Natural killer cell (primary cell): Measurements from ENCODE around the gene NKX6-2. TPM values are rescaled to one million over a fixed set of nuclear protein-coding genes. Genes with fewer than 3 reads are reported as not detected.

Experiments used
- ATAC-seq, 3 donors: fragments of 150-1000 bp in 2 of 3; fragments of 200-7000 bp in 1 of 3; cut with Tn5 transposase; 1 replicate in 1 of 3; 2 replicates in 2 of 3; pipeline ENCODE4 v1.10.0; 2021; ENCODE audit warnings: mild to moderate bottlenecking in 2 of 3, moderate library complexity in 2 of 3
- DNase-seq, 2 donors: peaks; one replicate each; pipeline versions ENCODE4 v3.0.0 to v3.0.0-alpha.2; 2013 to 2021; ENCODE audit warnings: mixed read lengths in 1 of 2
- H3K27ac ChIP-seq: one replicate; pipeline ENCODE4 v1.5.1; 2013; ENCODE audit warnings: mild to moderate bottlenecking, low read length
- H3K27me3 ChIP-seq: one replicate; pipeline ENCODE4 v1.6.1; 2013; ENCODE audit warnings: low read length; ENCODE audit not compliant: control insufficient read depth, insufficient read depth
- H3K36me3 ChIP-seq: one replicate; pipeline ENCODE4 v1.6.1; 2013; ENCODE audit warnings: low read length; ENCODE audit not compliant: control insufficient read depth, insufficient read depth
- H3K4me1 ChIP-seq: one replicate; pipeline ENCODE4 v1.6.1; 2013; ENCODE audit warnings: low read length; ENCODE audit not compliant: control insufficient read depth, insufficient read depth
- H3K4me3 ChIP-seq: one replicate; pipeline ENCODE4 v1.5.1; 2013; ENCODE audit warnings: low read length
- H3K9me3 ChIP-seq: one replicate; pipeline ENCODE4 v1.6.1; 2013; ENCODE audit warnings: low read length; ENCODE audit not compliant: control insufficient read depth, insufficient read depth
- H3K27ac Mint-ChIP-seq, 2 donors: one replicate each; pipeline ENCODE4 v1.8.0; 2022; ENCODE audit warnings: mild to moderate bottlenecking in 2 of 2, mixed read lengths in 2 of 2, moderate library complexity in 1 of 2
- H3K27me3 Mint-ChIP-seq, 2 donors: one replicate each; pipeline ENCODE4 v1.8.0; 2022; ENCODE audit warnings: low read depth in 2 of 2, mixed read lengths in 2 of 2
- H3K36me3 Mint-ChIP-seq: one replicate; pipeline ENCODE4 v1.8.0; 2022; ENCODE audit warnings: mixed read lengths
- H3K4me1 Mint-ChIP-seq, 2 donors: one replicate each; pipeline ENCODE4 v1.8.0; 2022; ENCODE audit warnings: mixed read lengths in 2 of 2
- H3K4me3 Mint-ChIP-seq: one replicate; pipeline ENCODE4 v1.8.0; 2022; ENCODE audit warnings: mild to moderate bottlenecking, moderate library complexity, mixed read lengths
- H3K9me3 Mint-ChIP-seq, 2 donors: one replicate each; pipeline ENCODE4 v1.8.0; 2022; ENCODE audit warnings: mixed read lengths in 2 of 2
- WGBS: methylation state at CpG from one replicate; pipeline ENCODE4 v1.1.7; 2013; ENCODE audit warnings: missing lambda C conversion rate; ENCODE audit not compliant: insufficient coverage; 5-methylcytosine and 5-hydroxymethylcytosine counted together
- intact Hi-C: fragments of 100-400 bp; cut with micrococcal nuclease; formaldehyde crosslinking; loops from one replicate; pipeline ENCODE4 v1.14.2; 2022
- total RNA-seq, 4 donors: library from RNA; stranded (reverse); fragments of 120-200 nt in 1 of 4; gene quantifications; one replicate each; pipeline versions ENCODE4 v1.2.3 to v1.2.4, GENCODE V29; 2013 to 2022
- TF ChIP-seq, protein P1 (sequence below): fragments of 200-600 bp; IDR thresholded peaks from one replicate; pipeline ENCODE4 v1.8.0; 2022; ENCODE audit warnings: antibody characterized with exemption

The NKX6-2 gene
- total RNA-seq, 3 donors from 2014 or later (not counting 1 experiment from before 2014, with no cell fraction given): not detected

DNA sequence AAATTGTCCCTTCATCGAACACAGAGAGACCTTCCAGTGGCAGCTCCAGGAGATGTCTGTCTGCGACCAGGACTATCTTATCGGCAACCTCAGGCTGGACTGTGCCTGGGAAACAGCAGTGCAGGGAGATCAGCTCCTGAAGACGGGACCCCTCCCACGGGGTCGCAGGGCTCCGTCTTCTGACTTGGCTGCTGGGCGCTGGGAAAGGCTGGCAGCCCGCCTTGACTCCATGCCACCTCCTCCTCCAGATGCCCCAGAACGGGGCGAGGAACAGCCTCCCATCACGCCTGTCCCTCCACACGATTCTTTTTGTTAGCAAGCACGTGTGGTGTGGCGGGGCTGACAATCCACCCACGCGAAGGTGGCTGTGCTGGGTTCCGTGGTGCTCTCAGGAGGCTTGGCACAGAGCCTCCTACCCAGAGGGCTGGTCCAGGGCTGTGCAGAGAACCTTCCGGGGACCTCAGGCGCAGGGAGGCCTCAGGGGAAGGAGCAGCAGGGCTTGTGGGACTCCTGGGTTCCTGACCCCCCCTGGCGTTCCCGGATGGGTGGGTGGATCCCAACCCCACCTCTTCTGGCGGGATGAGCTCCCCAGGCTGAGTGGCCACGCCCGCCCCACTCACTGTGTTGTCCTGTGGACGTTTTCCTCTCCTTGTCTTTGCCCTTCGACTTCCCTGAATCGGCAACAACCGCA lies 47.6 kb upstream of the NKX6-2 start:
- no peaks in the 10 kb centered on the region for H3K9me3 Mint-ChIP-seq
- Histone ChIP-seq H3K36me3 (no peaks in the 10 kb centered on the region), H3K27me3 (no peaks in the 10 kb centered on the region), H3K4me1 (peaks cover 6% of the 10 kb centered on the region), H3K9me3 (no peaks in the 10 kb centered on the region), H3K27ac (no peak overlapping the region), H3K4me3 (no peak overlapping the region)
- TF ChIP-seq, protein P1, sequence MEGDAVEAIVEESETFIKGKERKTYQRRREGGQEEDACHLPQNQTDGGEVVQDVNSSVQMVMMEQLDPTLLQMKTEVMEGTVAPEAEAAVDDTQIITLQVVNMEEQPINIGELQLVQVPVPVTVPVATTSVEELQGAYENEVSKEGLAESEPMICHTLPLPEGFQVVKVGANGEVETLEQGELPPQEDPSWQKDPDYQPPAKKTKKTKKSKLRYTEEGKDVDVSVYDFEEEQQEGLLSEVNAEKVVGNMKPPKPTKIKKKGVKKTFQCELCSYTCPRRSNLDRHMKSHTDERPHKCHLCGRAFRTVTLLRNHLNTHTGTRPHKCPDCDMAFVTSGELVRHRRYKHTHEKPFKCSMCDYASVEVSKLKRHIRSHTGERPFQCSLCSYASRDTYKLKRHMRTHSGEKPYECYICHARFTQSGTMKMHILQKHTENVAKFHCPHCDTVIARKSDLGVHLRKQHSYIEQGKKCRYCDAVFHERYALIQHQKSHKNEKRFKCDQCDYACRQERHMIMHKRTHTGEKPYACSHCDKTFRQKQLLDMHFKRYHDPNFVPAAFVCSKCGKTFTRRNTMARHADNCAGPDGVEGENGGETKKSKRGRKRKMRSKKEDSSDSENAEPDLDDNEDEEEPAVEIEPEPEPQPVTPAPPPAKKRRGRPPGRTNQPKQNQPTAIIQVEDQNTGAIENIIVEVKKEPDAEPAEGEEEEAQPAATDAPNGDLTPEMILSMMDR: no peak
- intact Hi-C loops: no loop called here
- no peak overlapping the region for H3K27ac Mint-ChIP-seq
- DNase-seq (no peak), ATAC-seq (no peak)
- no peaks in the 10 kb centered on the region for H3K36me3 Mint-ChIP-seq
- WGBS: 80% methylated on average over 29 of the region's 29 CpGs
- H3K27me3 Mint-ChIP-seq: peaks cover 3 to 17% of the 10 kb centered on the region in 2 donors
- H3K4me1 Mint-ChIP-seq: peaks cover 0 to 4% of the 10 kb centered on the region in 2 donors
- no peak overlapping the region for H3K4me3 Mint-ChIP-seq

DNA sequence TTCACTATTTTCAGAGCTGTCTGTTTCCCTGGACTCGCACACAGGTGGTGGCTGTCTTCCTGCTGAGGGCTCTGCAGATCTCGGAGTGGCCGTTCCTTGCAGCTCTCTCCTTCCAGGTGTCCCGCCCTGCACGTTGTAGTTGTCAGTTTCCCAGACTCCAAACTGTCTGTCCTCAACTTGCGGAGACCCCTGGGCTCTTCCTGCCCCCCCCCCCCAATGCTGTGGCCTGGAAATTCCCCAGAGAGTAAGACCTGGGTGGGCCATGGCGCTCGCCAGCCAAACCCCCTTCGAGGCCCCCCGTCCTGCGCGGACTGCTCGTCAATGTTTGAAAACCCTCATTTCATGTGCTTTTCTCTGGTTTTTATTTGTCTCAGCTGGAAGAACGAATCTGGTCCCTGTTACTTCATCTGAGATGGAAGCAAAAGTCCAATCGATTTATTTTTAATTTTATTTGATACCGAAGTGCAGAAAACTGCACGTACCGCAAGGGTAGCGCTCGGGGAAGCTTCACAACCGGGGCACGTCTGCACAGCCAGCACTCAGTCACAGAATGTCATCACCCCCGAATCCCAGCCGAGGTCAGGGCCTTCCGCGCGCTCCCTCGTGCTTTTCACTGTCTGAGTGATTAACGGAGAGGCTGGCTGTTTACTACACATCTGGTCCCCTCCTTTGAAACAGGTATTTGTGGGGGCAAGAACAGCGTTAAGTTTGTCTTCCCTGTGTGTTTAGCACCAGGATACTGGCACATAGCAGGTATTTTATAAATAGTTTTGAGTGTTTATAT lies 46.4 kb upstream of the NKX6-2 start:
- H3K4me3 ChIP-seq: no peak overlapping the region
- no peak overlapping the region for H3K4me3 Mint-ChIP-seq
- peaks cover 6% of the 10 kb centered on the region for H3K4me1 ChIP-seq
- TF ChIP-seq, protein P1: no peak
- H3K27ac Mint-ChIP-seq: no peak overlapping the region
- H3K36me3 ChIP-seq: no peaks in the 10 kb centered on the region
- no peaks in the 10 kb centered on the region for H3K27me3 ChIP-seq
- no peaks in the 10 kb centered on the region for H3K9me3 ChIP-seq
- H3K27ac ChIP-seq: no peak overlapping the region
- H3K9me3 Mint-ChIP-seq: no peaks in the 10 kb centered on the region
- ATAC-seq: no peak
- peaks cover 3 to 17% of the 10 kb centered on the region in 2 donors for H3K27me3 Mint-ChIP-seq
- 81% methylated on average over 29 of the region's 30 CpGs for WGBS
- no peak for DNase-seq
- intact Hi-C loops: no loop called here
- H3K36me3 Mint-ChIP-seq: no peaks in the 10 kb centered on the region
- peaks cover 0 to 4% of the 10 kb centered on the region in 2 donors for H3K4me1 Mint-ChIP-seq

DNA sequence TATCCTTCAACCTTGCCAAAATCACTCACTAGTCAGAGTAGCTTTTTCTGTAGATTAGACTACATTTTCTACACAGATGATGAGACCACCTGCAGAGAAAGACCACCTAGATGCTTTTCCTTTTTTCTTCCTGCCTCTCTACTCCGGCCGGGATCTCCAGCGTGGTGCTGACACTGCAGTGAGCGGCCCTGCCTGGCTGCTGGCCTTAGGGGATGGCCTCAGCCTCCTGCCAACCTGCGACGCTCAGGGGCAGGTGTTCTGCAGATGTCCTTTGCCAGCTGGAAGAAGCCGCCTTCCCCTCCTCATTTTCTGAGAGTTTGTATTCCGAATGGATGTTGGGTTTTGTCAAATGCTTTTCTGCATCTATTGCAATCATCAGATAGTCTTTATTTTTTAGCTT lies 43.5 kb upstream of the NKX6-2 start:
- 91% methylated on average over 7 of the region's 8 CpGs for WGBS
- Histone ChIP-seq H3K4me3 (no peak overlapping the region), H3K36me3 (no peaks in the 10 kb centered on the region), H3K27me3 (no peaks in the 10 kb centered on the region), H3K27ac (no peak overlapping the region), H3K4me1 (no peaks in the 10 kb centered on the region), H3K9me3 (peaks cover 7% of the 10 kb centered on the region)
- no peak overlapping the region for H3K4me3 Mint-ChIP-seq
- H3K9me3 Mint-ChIP-seq: no peaks in the 10 kb centered on the region
- no peaks in the 10 kb centered on the region for H3K36me3 Mint-ChIP-seq
- DNase-seq (no peak), ATAC-seq (no peak)
- TF ChIP-seq, protein P1: no peak
- H3K27ac Mint-ChIP-seq: no peak overlapping the region
- intact Hi-C loops: no loop called here
- H3K4me1 Mint-ChIP-seq: no peaks in the 10 kb centered on the region
- peaks cover 3 to 17% of the 10 kb centered on the region in 2 donors for H3K27me3 Mint-ChIP-seq
